Activated CD4-positive, alpha-beta T cell treated with anti-CD3 and anti-CD28 coated beads, Interleukin-2, amount 10 ng/mL, durations not matched to agents 24 days and 14 days (primary cell): ENCODE results near the gene PKHD1. TPM values are rescaled to one million over a fixed set of nuclear protein-coding genes. Genes with fewer than 3 reads are reported as not detected.
A peak's percentile ranks its signal among the peaks of the same experiment; 100 is the strongest.

Source experiments
- DNase-seq: peaks from one replicate; pipeline ENCODE4 v3.0.0; 2022
- H3K27ac Mint-ChIP-seq: one replicate; pipeline ENCODE4 v1.8.0; 2022; ENCODE audit warnings: mild to moderate bottlenecking, mixed read lengths
- H3K27me3 Mint-ChIP-seq: one replicate; pipeline ENCODE4 v1.8.0; 2022; ENCODE audit warnings: mixed read lengths
- H3K36me3 Mint-ChIP-seq: one replicate; pipeline ENCODE4 v1.8.0; 2022; ENCODE audit warnings: low read depth, mild to moderate bottlenecking, mixed read lengths
- H3K4me1 Mint-ChIP-seq: one replicate; pipeline ENCODE4 v1.8.0; 2021; ENCODE audit warnings: mixed read lengths
- H3K4me3 Mint-ChIP-seq: one replicate; pipeline ENCODE4 v1.8.0; 2022; ENCODE audit warnings: mild to moderate bottlenecking, moderate library complexity, mixed read lengths
- H3K9me3 Mint-ChIP-seq: one replicate; pipeline ENCODE4 v1.8.0; 2021; ENCODE audit warnings: mixed read lengths
- intact Hi-C: fragments of 100-400 bp; cut with micrococcal nuclease; formaldehyde crosslinking; loops from one replicate; pipeline ENCODE4 v1.15.1; 2023
- total RNA-seq: library from RNA; stranded (reverse); gene quantifications from 2 replicates; pipeline ENCODE4 v1.2.3, GENCODE V29; 2022

PKHD1 gene
- total RNA-seq, 1 donor from 2014 or later = not detected

GRCh38 chr6:51901766-51902764, 185.3 kb downstream of the PKHD1 start:
- no peaks in the 10 kb centered on the region for H3K9me3 Mint-ChIP-seq
- no peaks in the 10 kb centered on the region for H3K27me3 Mint-ChIP-seq
- intact Hi-C loops = no loop called here
- no peaks in the 10 kb centered on the region for H3K4me1 Mint-ChIP-seq
- H3K36me3 Mint-ChIP-seq = no peaks in the 10 kb centered on the region
- peak; percentile 33 for DNase-seq
- no peak overlapping the region for H3K4me3 Mint-ChIP-seq
- H3K27ac Mint-ChIP-seq = no peak overlapping the region

- no peaks in the 10 kb centered on the region for H3K4me1 Mint-ChIP-seq
- H3K27ac Mint-ChIP-seq = no peak overlapping the region
- intact Hi-C loops = no loop called here
- H3K36me3 Mint-ChIP-seq = no peaks in the 10 kb centered on the region
- no peaks in the 10 kb centered on the region for H3K27me3 Mint-ChIP-seq
- DNase-seq = no peak
- no peak overlapping the region for H3K4me3 Mint-ChIP-seq
- no peaks in the 10 kb centered on the region for H3K9me3 Mint-ChIP-seq
Measured at GRCh38 chr6:51893366-51893765, 194.0 kb downstream of the PKHD1 start.

GRCh38 chr6:51892750-51893149, 194.7 kb downstream of the PKHD1 start:
- Mint-ChIP-seq H3K27me3 (no peaks in the 10 kb centered on the region), H3K9me3 (no peaks in the 10 kb centered on the region), H3K4me3 (no peak overlapping the region), H3K4me1 (no peaks in the 10 kb centered on the region), H3K27ac (no peak overlapping the region), H3K36me3 (no peaks in the 10 kb centered on the region)
- DNase-seq = no peak
- intact Hi-C loops = no loop called here

GRCh38 chr6:51892339-51892738, 195.1 kb downstream of the PKHD1 start:
- Mint-ChIP-seq H3K27me3 (no peaks in the 10 kb centered on the region), H3K9me3 (no peaks in the 10 kb centered on the region), H3K4me3 (no peak overlapping the region), H3K4me1 (no peaks in the 10 kb centered on the region), H3K36me3 (no peaks in the 10 kb centered on the region), H3K27ac (no peak overlapping the region)
- no peak for DNase-seq
- intact Hi-C loops = no loop called here

GRCh38 chr6:51891784-51892183, 195.6 kb downstream of the PKHD1 start:
- Mint-ChIP-seq H3K4me3 (no peak overlapping the region), H3K36me3 (no peaks in the 10 kb centered on the region), H3K4me1 (no peaks in the 10 kb centered on the region), H3K27ac (no peak overlapping the region), H3K27me3 (no peaks in the 10 kb centered on the region), H3K9me3 (no peaks in the 10 kb centered on the region)
- intact Hi-C loops = no loop called here
- no peak for DNase-seq

- intact Hi-C loops = no loop called here
Measured at GRCh38 chr6:51887859-51888258, 199.6 kb downstream of the PKHD1 start.

GRCh38 chr6:51885957-51886356, 201.5 kb downstream of the PKHD1 start:
- Mint-ChIP-seq H3K36me3 (no peaks in the 10 kb centered on the region), H3K27me3 (peaks cover 3% of the 10 kb centered on the region)

More at GRCh38 chr6:51887859-51888258, 199.6 kb downstream of the PKHD1 start:
- Mint-ChIP-seq H3K36me3 (no peaks in the 10 kb centered on the region), H3K9me3 (no peaks in the 10 kb centered on the region), H3K4me1 (no peaks in the 10 kb centered on the region), H3K4me3 (no peak overlapping the region), H3K27ac (no peak overlapping the region), H3K27me3 (peaks cover 3% of the 10 kb centered on the region)
- no peak for DNase-seq

GRCh38 chr6:51868591-51869355, 218.6 kb downstream of the PKHD1 start:
- H3K9me3 Mint-ChIP-seq = no peaks in the 10 kb centered on the region
- DNase-seq = no peak

More at GRCh38 chr6:51885957-51886356, 201.5 kb downstream of the PKHD1 start:
- intact Hi-C loops = no loop called here
- H3K27ac Mint-ChIP-seq = no peak overlapping the region
- DNase-seq = no peak
- H3K4me3 Mint-ChIP-seq = no peak overlapping the region
- H3K4me1 Mint-ChIP-seq = no peaks in the 10 kb centered on the region
- H3K9me3 Mint-ChIP-seq = no peaks in the 10 kb centered on the region

GRCh38 chr6:51866867-51867266, 220.5 kb downstream of the PKHD1 start:
- DNase-seq = no peak
- no peaks in the 10 kb centered on the region for H3K9me3 Mint-ChIP-seq
- no peak overlapping the region for H3K27ac Mint-ChIP-seq
- intact Hi-C loops = no loop called here
- peaks cover 3% of the 10 kb centered on the region for H3K27me3 Mint-ChIP-seq
- H3K4me1 Mint-ChIP-seq = no peaks in the 10 kb centered on the region
- H3K4me3 Mint-ChIP-seq = no peak overlapping the region
- H3K36me3 Mint-ChIP-seq = no peaks in the 10 kb centered on the region

More at GRCh38 chr6:51868591-51869355, 218.6 kb downstream of the PKHD1 start:
- H3K27me3 Mint-ChIP-seq = peaks cover 3% of the 10 kb centered on the region
- H3K27ac Mint-ChIP-seq = no peak overlapping the region
- H3K36me3 Mint-ChIP-seq = no peaks in the 10 kb centered on the region
- intact Hi-C loops = no loop called here
- H3K4me3 Mint-ChIP-seq = no peak overlapping the region
- H3K4me1 Mint-ChIP-seq = no peaks in the 10 kb centered on the region

GRCh38 chr6:51865996-51866395, 221.4 kb downstream of the PKHD1 start:
- H3K27ac Mint-ChIP-seq = no peak overlapping the region
- peaks cover 3% of the 10 kb centered on the region for H3K27me3 Mint-ChIP-seq
- no peaks in the 10 kb centered on the region for H3K4me1 Mint-ChIP-seq
- intact Hi-C loops = no loop called here
- H3K4me3 Mint-ChIP-seq = no peak overlapping the region
- no peaks in the 10 kb centered on the region for H3K9me3 Mint-ChIP-seq
- DNase-seq = no peak
- H3K36me3 Mint-ChIP-seq = no peaks in the 10 kb centered on the region

GRCh38 chr6:51865176-51865575, 222.2 kb downstream of the PKHD1 start:
- Mint-ChIP-seq H3K9me3 (no peaks in the 10 kb centered on the region), H3K4me3 (no peak overlapping the region), H3K36me3 (no peaks in the 10 kb centered on the region), H3K27me3 (peaks cover 3% of the 10 kb centered on the region), H3K4me1 (no peaks in the 10 kb centered on the region), H3K27ac (no peak overlapping the region)
- no peak for DNase-seq
- intact Hi-C loops = no loop called here

GRCh38 chr6:51857134-51857533, 230.3 kb downstream of the PKHD1 start:
- Mint-ChIP-seq H3K9me3 (no peaks in the 10 kb centered on the region), H3K27me3 (no peaks in the 10 kb centered on the region), H3K4me1 (no peaks in the 10 kb centered on the region), H3K4me3 (no peak overlapping the region), H3K36me3 (no peaks in the 10 kb centered on the region), H3K27ac (no peak overlapping the region)
- DNase-seq = no peak
- intact Hi-C loops = loop anchor here (10.0 kb wide), 3 partner anchors 98 to 1042 kb away; partner anchors contain the start of gene TFAP2B

- no peaks in the 10 kb centered on the region for H3K27me3 Mint-ChIP-seq
Measured at GRCh38 chr6:51856508-51856907, 230.9 kb downstream of the PKHD1 start.

More at GRCh38 chr6:51856508-51856907, 230.9 kb downstream of the PKHD1 start:
- Mint-ChIP-seq H3K4me1 (no peaks in the 10 kb centered on the region), H3K27ac (no peak overlapping the region), H3K9me3 (no peaks in the 10 kb centered on the region), H3K36me3 (no peaks in the 10 kb centered on the region), H3K4me3 (no peak overlapping the region)
- intact Hi-C loops = loop anchor here (10.0 kb wide), 3 partner anchors 98 to 1042 kb away; partner anchors contain the start of gene TFAP2B
- DNase-seq = no peak
